Upper lobe of left lung (tissue), 6 donors: ENCODE data around the gene NKX6-2. TPM values are rescaled to one million over a fixed set of nuclear protein-coding genes. Genes with fewer than 3 reads are reported as not detected.
A peak's percentile ranks its signal among the peaks of the same experiment; 100 is the strongest.

Experiments
- ATAC-seq, 2 donors: fragments of 200-7000 bp; cut with Tn5 transposase; one replicate each; pipeline ENCODE4 v1.9.1; 2022; ENCODE audit warnings: mild to moderate bottlenecking in 2 of 2, moderate library complexity in 2 of 2; ENCODE audit not compliant: low FRiP score in 2 of 2
- DNase-seq, 2 donors: peaks; one replicate each; pipeline ENCODE4 v3.0.0-alpha.2; 2019 to 2020
- H3K27ac ChIP-seq, 4 donors: fragments of 200-600 bp; sonication (generic); one replicate each; pipeline ENCODE4 v1.5.1; 2016 to 2019
- H3K27me3 ChIP-seq, 4 donors: fragments of 200-600 bp; sonication (generic); one replicate each; pipeline ENCODE4 v1.5.1; 2017 to 2019
- H3K36me3 ChIP-seq, 4 donors: fragments of 200-600 bp; sonication (generic); one replicate each; pipeline ENCODE4 v1.5.1; 2016 to 2019
- H3K4me1 ChIP-seq, 4 donors: fragments of 200-600 bp; sonication (generic); one replicate each; pipeline ENCODE4 v1.5.1; 2018 to 2019
- H3K4me3 ChIP-seq, 4 donors: fragments of 200-600 bp; sonication (generic); one replicate each; pipeline ENCODE4 v1.5.1; 2017 to 2019; ENCODE audit warnings: mild to moderate bottlenecking in 2 of 4, moderate library complexity in 1 of 4
- H3K9me3 ChIP-seq, 4 donors: fragments of 200-600 bp; sonication (generic); one replicate each; pipeline ENCODE4 v1.5.1; 2018 to 2019
- EP300 ChIP-seq, 4 donors: sonication (generic); formaldehyde crosslinking; IDR thresholded peaks; one replicate each; pipeline ENCODE4 v1.5.1; 2017; ENCODE audit warnings: antibody characterized with exemption in 4 of 4, control low read depth in 2 of 4
- POLR2A ChIP-seq, 4 donors: fragments of 450-650 bp; IDR thresholded peaks; one replicate each; pipeline ENCODE4 v1.5.1; 2016 to 2017; ENCODE audit warnings: antibody characterized with exemption in 4 of 4, mild to moderate bottlenecking in 2 of 4
- POLR2AphosphoS5 ChIP-seq, 2 donors: sonication (generic); formaldehyde crosslinking; IDR thresholded peaks; one replicate each; pipeline ENCODE4 v1.5.1; 2017; ENCODE audit warnings: antibody characterized with exemption in 2 of 2
- WGBS, 2 donors: methylation state at CpG; one replicate each; pipeline ENCODE4 v1.1.5; 2017 to 2018; 5-methylcytosine and 5-hydroxymethylcytosine counted together
- total RNA-seq, 6 donors: library from RNA; depleted of rRNA in 4 of 6; stranded (reverse); fragments of >200 nt in 4 of 6; gene quantifications; one replicate each; pipeline versions ENCODE4 v1.1.0 to v1.2.1, GENCODE V29; 2016 to 2021
- TF ChIP-seq, protein P1 (sequence below), 6 experiments: fragments of 450-650 bp in 4 of 6; fragments of 200-600 bp in 2 of 6; sonication (generic) in 2 of 6; IDR thresholded peaks; one replicate each; pipeline ENCODE4 v1.5.1; 2016 to 2019; ENCODE audit warnings: antibody characterized with exemption in 6 of 6
- donor health status: DM: no; HTN: no; CAD: no; lungs with moderate emphysema.
- donor health status: DM: no; HTN: yes; CAD: no; lungs with severe emphysema.

The NKX6-2 gene
- total RNA-seq, 6 donors from 2014 or later, result not detected

DNA sequence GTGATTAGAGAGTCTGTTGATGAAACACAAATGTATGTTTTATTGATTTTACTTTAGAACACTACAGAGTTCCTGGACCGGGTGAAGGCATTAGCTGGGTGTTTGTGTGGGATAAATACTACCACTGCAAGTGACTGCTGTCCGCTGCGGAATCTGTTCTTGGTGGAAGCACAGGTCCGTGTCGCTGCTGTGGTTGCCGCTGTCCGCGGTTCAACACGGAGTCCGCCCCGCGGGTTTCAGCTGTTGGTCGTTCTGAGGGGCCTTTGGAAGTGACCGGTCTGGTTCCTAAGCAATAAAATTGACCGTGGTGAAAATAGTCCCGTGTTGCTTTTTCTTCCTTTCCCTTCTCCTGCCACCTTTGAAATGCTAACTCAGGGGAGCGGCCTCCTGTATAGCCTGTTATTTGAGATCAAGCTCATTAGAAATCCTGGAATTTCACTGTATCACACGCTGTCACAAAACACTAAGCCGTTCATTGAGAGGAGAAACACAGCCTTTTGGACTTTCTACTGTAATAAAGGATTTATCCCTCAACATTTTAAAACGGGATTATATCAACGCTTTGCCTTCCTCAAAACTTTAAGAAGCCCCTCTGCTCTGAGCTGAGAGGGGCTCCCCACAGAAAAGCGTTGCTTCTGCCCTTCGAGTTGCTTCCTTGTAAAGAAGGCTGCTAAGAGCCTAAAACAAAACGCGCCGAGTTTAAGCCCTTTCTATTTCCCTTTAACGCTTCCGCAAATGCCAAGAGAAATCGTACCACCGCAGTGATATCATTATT, 2.6 kb downstream of the NKX6-2 start:
- DNase-seq (peak in 1 of 2 donors; percentile 35), ATAC-seq (no peak)
- Histone ChIP-seq H3K27me3 (peaks cover 6 to 40% (median 29%) of the 10 kb centered on the region in 4 donors), H3K4me3 (no peak overlapping the region), H3K36me3 (peaks cover 0 to 46% (median 38%) of the 10 kb centered on the region in 4 donors), H3K9me3 (no peaks in the 10 kb centered on the region), H3K4me1 (peaks cover 16 to 42% (median 29%) of the 10 kb centered on the region in 4 donors), H3K27ac (no peak overlapping the region)
- TF ChIP-seq, protein P1, sequence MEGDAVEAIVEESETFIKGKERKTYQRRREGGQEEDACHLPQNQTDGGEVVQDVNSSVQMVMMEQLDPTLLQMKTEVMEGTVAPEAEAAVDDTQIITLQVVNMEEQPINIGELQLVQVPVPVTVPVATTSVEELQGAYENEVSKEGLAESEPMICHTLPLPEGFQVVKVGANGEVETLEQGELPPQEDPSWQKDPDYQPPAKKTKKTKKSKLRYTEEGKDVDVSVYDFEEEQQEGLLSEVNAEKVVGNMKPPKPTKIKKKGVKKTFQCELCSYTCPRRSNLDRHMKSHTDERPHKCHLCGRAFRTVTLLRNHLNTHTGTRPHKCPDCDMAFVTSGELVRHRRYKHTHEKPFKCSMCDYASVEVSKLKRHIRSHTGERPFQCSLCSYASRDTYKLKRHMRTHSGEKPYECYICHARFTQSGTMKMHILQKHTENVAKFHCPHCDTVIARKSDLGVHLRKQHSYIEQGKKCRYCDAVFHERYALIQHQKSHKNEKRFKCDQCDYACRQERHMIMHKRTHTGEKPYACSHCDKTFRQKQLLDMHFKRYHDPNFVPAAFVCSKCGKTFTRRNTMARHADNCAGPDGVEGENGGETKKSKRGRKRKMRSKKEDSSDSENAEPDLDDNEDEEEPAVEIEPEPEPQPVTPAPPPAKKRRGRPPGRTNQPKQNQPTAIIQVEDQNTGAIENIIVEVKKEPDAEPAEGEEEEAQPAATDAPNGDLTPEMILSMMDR (IDR thresholded peaks at IDR 0.05), result no peak
- TF ChIP-seq EP300 (IDR thresholded peaks at IDR 0.05) (no peak), POLR2AphosphoS5 (IDR thresholded peaks at IDR 0.05) (no peak), POLR2A (IDR thresholded peaks at IDR 0.05) (no peak)
- WGBS, 2 donors, result 89 to 90% methylated on average over 30 of the region's 30 CpGs

DNA sequence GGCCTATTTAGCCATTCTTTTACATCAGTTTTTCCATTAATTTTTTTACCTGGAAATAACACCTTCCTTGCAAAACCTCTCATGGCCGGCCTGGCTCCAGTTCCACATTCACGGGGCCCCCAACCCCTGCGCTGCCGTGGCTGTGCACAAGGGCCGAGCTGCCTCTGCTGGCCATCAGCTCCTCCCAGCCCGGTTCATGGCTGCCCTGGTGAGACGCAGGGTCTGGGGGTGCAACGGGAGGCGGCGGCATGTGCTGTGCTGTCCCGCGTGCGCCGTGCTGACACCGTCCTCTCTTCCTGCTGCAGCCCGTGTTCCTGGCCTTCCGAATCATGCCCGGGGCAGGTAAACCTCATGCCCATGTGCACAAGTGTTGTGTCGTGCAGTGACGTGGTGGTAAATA, 4.4 kb downstream of the NKX6-2 start:
- Histone ChIP-seq H3K27me3 (peaks cover 0 to 23% (median 12%) of the 10 kb centered on the region in 4 donors), H3K9me3 (no peaks in the 10 kb centered on the region), H3K36me3 (peaks cover 0 to 60% (median 41%) of the 10 kb centered on the region in 4 donors), H3K27ac (no peak overlapping the region), H3K4me1 (peaks cover 4 to 24% (median 12%) of the 10 kb centered on the region in 4 donors), H3K4me3 (no peak overlapping the region)
- no peak for TF ChIP-seq POLR2AphosphoS5 (IDR thresholded peaks at IDR 0.05)
- TF ChIP-seq, protein P1 (IDR thresholded peaks at IDR 0.05), result no peak
- no peak for TF ChIP-seq POLR2A (IDR thresholded peaks at IDR 0.05)
- TF ChIP-seq EP300 (IDR thresholded peaks at IDR 0.05), result no peak
- ATAC-seq (no peak), DNase-seq (peak in 1 of 2 donors; percentile 59)
- 95 to 97% methylated on average over 20 of the region's 20 CpGs for WGBS, 2 donors

DNA sequence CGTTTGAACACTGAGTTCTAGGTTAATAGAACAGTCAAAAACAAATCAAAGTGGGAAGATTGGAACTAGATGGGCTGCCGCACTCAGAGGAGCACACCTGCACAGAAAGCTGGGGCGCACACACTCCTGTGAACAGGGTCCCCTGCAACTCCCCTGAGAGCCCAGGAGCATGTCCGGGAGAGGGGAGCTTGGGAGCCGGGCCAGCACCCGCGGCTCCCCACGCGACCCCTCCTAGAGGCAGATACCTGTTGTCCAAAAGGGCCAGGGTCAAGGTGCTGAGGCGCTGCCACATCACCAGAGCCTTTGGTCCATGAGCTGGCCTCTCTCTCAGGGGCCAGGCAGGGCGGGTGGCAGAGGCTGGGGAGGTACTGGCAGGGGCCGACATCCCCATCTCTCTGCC, 5.6 kb downstream of the NKX6-2 start:
- Histone ChIP-seq H3K27me3 (peaks cover 0 to 14% (median 6%) of the 10 kb centered on the region in 4 donors), H3K4me3 (no peak overlapping the region), H3K4me1 (peaks cover 0 to 15% (median 5%) of the 10 kb centered on the region in 4 donors), H3K27ac (no peak overlapping the region), H3K9me3 (no peaks in the 10 kb centered on the region), H3K36me3 (peaks cover 0 to 71% (median 41%) of the 10 kb centered on the region in 4 donors)
- TF ChIP-seq, protein P1 (IDR thresholded peaks at IDR 0.05), result no peak
- no peak for TF ChIP-seq POLR2AphosphoS5 (IDR thresholded peaks at IDR 0.05)
- TF ChIP-seq POLR2A (IDR thresholded peaks at IDR 0.05), result no peak
- no peak for TF ChIP-seq EP300 (IDR thresholded peaks at IDR 0.05)
- DNase-seq (peak in 1 of 2 donors; percentile 55), ATAC-seq (no peak)
- 92 to 94% methylated on average over 5 to 11 of the region's 12 CpGs for WGBS, 2 donors

DNA sequence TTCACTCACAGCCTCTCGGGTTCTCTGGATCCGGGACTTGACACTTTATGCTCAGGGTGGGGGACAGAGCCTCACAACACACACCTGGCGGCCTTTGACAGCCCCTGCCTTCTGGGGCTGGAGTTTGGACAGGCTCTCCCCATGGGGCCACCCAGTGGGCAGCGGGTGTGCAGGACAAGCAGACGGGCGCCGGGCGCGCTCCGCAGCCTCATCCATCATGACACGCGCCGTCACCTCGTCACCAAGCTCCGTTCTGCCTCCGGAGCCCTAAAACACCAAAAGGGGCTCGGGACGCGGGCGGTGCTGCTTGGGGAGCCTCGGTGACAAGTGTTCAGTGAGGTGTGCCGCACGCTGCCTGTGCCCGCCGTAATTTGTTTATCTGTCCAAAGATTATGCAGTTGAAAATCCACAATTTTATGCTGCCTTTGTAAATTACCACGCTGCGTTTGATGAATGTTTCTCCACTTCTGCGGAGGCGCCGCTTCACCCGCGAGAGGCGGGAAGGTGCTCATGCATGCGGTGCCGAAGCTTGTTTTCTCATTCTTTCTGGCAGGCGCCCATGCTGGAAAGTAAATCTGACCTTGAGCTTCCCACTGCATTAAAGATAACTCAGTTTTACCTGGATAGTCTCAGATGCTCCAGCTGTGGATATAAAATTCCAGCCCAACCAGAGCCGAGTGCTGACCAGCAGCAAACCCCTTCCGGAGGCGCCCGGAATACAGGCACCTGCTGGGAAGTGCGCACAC, 6.2 kb downstream of the NKX6-2 start:
- no peaks in the 10 kb centered on the region for H3K9me3 ChIP-seq
- 96 to 97% methylated on average over 32 to 41 of the region's 41 CpGs for WGBS, 2 donors
- no peak for DNase-seq
- no peak for ATAC-seq
- no peak overlapping the region for H3K27ac ChIP-seq
- no peak for TF ChIP-seq POLR2A (IDR thresholded peaks at IDR 0.05)
- TF ChIP-seq, protein P1 (IDR thresholded peaks at IDR 0.05), result no peak
- TF ChIP-seq EP300 (IDR thresholded peaks at IDR 0.05), result no peak
- TF ChIP-seq POLR2AphosphoS5 (IDR thresholded peaks at IDR 0.05), result no peak
- H3K4me3 ChIP-seq, result no peak overlapping the region
- H3K4me1 ChIP-seq, result peaks cover 0 to 8% (median 1%) of the 10 kb centered on the region in 4 donors
- peaks cover 0 to 73% (median 41%) of the 10 kb centered on the region in 4 donors for H3K36me3 ChIP-seq
- peaks cover 0 to 8% (median 3%) of the 10 kb centered on the region in 4 donors for H3K27me3 ChIP-seq
